H1 (cell line): ENCODE measurements around the gene TPSD1. TPM values are rescaled to one million over a fixed set of nuclear protein-coding genes. Genes with fewer than 3 reads are reported as not detected.

Source experiments
- polyA plus RNA-seq, 7 experiments: library from polyadenylated mRNA; depleted of rRNA in 3 of 7; stranded (reverse) in 5 of 7; unstranded in 2 of 7; fragments of >200 nt in 5 of 7; fragments of 200-250 nt in 2 of 7; gene quantifications; 1 replicate in 5 of 7; 2 replicates in 1 of 7; 4 replicates in 1 of 7; pipeline versions ENCODE4 v1.2.1 to v1.2.3, GENCODE V29; 2011 to 2013; ENCODE audit warnings: missing spikeins in 2 of 7, mixed read lengths in 2 of 7
- total RNA-seq: library from RNA; stranded (reverse); fragmentation: NEBNext Ultra II Directional; extraction: Animal tissue kit (Norgen Biotek cat#: 25700); gene quantifications from 2 replicates; pipeline ENCODE4 v1.2.1, GENCODE V29; 2021
- TF ChIP-seq, protein P1 (sequence below): fragments of 300-600 bp; sonication (generic); IDR thresholded peaks from 2 replicates; pipeline ENCODE4 v1.7.1; 2012; ENCODE audit warnings: low read length, moderate library complexity, mild to moderate bottlenecking, inconsistent platforms; ENCODE audit not compliant: insufficient replicate concordance

The TPSD1 gene
- total and polyA plus RNA-seq, 2 of the 8 experiments (the other 6 are each of a cell fraction or from before 2014, with no cell fraction given) = 0.26 TPM; not detected in 1

GRCh38 chr16:1299012-1299867 lies 43.4 kb downstream of the TPSD1 start (continued):
- TF ChIP-seq, protein P1, sequence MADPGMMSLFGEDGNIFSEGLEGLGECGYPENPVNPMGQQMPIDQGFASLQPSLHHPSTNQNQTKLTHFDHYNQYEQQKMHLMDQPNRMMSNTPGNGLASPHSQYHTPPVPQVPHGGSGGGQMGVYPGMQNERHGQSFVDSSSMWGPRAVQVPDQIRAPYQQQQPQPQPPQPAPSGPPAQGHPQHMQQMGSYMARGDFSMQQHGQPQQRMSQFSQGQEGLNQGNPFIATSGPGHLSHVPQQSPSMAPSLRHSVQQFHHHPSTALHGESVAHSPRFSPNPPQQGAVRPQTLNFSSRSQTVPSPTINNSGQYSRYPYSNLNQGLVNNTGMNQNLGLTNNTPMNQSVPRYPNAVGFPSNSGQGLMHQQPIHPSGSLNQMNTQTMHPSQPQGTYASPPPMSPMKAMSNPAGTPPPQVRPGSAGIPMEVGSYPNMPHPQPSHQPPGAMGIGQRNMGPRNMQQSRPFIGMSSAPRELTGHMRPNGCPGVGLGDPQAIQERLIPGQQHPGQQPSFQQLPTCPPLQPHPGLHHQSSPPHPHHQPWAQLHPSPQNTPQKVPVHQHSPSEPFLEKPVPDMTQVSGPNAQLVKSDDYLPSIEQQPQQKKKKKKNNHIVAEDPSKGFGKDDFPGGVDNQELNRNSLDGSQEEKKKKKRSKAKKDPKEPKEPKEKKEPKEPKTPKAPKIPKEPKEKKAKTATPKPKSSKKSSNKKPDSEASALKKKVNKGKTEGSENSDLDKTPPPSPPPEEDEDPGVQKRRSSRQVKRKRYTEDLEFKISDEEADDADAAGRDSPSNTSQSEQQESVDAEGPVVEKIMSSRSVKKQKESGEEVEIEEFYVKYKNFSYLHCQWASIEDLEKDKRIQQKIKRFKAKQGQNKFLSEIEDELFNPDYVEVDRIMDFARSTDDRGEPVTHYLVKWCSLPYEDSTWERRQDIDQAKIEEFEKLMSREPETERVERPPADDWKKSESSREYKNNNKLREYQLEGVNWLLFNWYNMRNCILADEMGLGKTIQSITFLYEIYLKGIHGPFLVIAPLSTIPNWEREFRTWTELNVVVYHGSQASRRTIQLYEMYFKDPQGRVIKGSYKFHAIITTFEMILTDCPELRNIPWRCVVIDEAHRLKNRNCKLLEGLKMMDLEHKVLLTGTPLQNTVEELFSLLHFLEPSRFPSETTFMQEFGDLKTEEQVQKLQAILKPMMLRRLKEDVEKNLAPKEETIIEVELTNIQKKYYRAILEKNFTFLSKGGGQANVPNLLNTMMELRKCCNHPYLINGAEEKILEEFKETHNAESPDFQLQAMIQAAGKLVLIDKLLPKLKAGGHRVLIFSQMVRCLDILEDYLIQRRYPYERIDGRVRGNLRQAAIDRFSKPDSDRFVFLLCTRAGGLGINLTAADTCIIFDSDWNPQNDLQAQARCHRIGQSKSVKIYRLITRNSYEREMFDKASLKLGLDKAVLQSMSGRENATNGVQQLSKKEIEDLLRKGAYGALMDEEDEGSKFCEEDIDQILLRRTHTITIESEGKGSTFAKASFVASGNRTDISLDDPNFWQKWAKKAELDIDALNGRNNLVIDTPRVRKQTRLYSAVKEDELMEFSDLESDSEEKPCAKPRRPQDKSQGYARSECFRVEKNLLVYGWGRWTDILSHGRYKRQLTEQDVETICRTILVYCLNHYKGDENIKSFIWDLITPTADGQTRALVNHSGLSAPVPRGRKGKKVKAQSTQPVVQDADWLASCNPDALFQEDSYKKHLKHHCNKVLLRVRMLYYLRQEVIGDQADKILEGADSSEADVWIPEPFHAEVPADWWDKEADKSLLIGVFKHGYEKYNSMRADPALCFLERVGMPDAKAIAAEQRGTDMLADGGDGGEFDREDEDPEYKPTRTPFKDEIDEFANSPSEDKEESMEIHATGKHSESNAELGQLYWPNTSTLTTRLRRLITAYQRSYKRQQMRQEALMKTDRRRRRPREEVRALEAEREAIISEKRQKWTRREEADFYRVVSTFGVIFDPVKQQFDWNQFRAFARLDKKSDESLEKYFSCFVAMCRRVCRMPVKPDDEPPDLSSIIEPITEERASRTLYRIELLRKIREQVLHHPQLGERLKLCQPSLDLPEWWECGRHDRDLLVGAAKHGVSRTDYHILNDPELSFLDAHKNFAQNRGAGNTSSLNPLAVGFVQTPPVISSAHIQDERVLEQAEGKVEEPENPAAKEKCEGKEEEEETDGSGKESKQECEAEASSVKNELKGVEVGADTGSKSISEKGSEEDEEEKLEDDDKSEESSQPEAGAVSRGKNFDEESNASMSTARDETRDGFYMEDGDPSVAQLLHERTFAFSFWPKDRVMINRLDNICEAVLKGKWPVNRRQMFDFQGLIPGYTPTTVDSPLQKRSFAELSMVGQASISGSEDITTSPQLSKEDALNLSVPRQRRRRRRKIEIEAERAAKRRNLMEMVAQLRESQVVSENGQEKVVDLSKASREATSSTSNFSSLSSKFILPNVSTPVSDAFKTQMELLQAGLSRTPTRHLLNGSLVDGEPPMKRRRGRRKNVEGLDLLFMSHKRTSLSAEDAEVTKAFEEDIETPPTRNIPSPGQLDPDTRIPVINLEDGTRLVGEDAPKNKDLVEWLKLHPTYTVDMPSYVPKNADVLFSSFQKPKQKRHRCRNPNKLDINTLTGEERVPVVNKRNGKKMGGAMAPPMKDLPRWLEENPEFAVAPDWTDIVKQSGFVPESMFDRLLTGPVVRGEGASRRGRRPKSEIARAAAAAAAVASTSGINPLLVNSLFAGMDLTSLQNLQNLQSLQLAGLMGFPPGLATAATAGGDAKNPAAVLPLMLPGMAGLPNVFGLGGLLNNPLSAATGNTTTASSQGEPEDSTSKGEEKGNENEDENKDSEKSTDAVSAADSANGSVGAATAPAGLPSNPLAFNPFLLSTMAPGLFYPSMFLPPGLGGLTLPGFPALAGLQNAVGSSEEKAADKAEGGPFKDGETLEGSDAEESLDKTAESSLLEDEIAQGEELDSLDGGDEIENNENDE = no peak
